ENCODE data around the gene NBAS.

DNA sequence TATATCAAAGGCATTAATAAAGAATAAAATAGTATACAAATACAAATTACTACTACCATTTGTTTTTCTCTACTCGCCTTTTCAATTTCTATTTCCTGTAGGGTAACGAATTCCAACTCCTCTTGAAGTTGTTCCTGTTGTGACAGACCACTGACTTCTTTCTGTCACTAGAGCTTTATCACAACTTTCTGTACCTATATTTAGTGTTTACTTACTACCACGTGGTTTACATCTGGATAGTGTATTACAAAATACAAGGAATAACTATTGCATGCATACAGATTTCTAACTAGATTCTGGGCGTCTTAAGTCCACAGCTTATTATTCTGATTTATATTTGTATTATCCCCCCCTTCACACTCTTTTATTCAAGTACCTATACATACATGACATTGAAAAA lies 22.3 kb downstream of the NBAS start:
- TF ChIP-seq, protein P1, sequence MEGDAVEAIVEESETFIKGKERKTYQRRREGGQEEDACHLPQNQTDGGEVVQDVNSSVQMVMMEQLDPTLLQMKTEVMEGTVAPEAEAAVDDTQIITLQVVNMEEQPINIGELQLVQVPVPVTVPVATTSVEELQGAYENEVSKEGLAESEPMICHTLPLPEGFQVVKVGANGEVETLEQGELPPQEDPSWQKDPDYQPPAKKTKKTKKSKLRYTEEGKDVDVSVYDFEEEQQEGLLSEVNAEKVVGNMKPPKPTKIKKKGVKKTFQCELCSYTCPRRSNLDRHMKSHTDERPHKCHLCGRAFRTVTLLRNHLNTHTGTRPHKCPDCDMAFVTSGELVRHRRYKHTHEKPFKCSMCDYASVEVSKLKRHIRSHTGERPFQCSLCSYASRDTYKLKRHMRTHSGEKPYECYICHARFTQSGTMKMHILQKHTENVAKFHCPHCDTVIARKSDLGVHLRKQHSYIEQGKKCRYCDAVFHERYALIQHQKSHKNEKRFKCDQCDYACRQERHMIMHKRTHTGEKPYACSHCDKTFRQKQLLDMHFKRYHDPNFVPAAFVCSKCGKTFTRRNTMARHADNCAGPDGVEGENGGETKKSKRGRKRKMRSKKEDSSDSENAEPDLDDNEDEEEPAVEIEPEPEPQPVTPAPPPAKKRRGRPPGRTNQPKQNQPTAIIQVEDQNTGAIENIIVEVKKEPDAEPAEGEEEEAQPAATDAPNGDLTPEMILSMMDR (IDR thresholded peaks at IDR 0.05) = no peak
- TF ChIP-seq POLR2A (IDR thresholded peaks at IDR 0.05) = no peak
